ENCODE measurements around the gene NUAK1.

GRCh38 chr12:106170285-106170684, 31.5 kb upstream of the NUAK1 start:
- TF ChIP-seq CTCF (conservative IDR thresholded peaks at IDR 0.05) (no peak), ZFX (IDR thresholded peaks at IDR 0.05) (no peak)

Data from C4-2B (cell line).